Neural cell (in vitro differentiated cells): ENCODE data around the gene RTTN.

Source experiments
- CTCF ChIP-seq: fragments of 450-650 bp; IDR thresholded peaks from 2 replicates; pipeline ENCODE4 v1.5.1; 2014; ENCODE audit warnings: antibody characterized with exemption, mild to moderate bottlenecking, moderate library complexity; ENCODE audit not compliant: poor library complexity, severe bottlenecking
- EZH2 ChIP-seq: fragments of 200-600, 300-800 bp; shearing (Covaris generic), sonication (generic); IDR thresholded peaks from 2 replicates; pipeline ENCODE4 v1.6.1; 2014; ENCODE audit warnings: antibody characterized with exemption, low read length, borderline replicate concordance, mild to moderate bottlenecking; ENCODE audit not compliant: insufficient read depth, poor library complexity, severe bottlenecking

GRCh38 chr18:70085641-70086040, 119.8 kb downstream of the RTTN start:
- TF ChIP-seq CTCF (no peak), EZH2 (no peak)
